NCI-H524 treated with DMSO at 0.1 percent for 48 hours (cell line): ENCODE measurements around the gene MYO3B.
"Not testable (repeated sequence)": the region's sequence is repeated elsewhere in the genome, so short reads cannot be mapped to it uniquely, and the experiment has no call there.

Experiments
- DNase-seq: peaks from one replicate; lab custom pipeline; 2025; lab: John Stamatoyannopoulos, UW

Gene MYO3B

DNA sequence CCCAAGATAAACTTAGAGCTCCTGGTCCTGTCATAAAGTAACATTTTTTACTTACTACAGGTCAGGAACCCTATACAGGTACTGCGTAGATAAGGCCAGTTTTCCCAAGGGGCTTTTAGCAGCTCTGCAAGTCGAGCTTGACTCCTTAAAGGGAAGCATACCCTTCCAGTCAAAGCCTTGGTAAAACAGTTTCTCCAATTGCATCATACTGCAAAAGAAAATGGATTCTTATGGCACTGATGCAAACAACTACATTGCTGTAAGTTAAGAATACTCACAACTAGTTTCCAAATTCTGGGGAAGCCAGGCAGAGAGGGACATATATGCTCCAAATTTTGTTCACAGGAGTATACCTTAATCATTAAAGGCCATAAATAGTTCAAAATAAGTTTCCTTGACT, 31.0 kb downstream of the MYO3B start:
- no peak for DNase-seq

- DNase-seq, result no peak
Measured at GRCh38 chr2:170212625-170213280, 34.8 kb downstream of the MYO3B start.

DNA sequence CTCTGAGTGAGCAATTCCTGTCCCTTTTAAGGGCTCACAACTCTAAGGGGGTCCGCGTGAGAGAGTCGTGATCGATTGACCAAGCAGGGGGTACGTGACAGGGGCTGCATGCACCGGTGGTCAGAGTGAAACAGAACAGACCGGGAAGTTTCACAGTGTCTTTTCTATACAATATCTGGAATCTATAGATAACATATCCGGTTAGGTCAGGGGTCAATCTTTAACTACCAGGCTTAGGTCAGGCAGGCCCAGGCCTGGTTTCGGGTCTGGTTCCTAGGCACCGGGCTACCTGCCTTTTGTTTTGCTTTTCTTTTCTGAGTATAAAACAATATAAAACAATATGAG, 35.3 kb downstream of the MYO3B start:
- DNase-seq, result not testable (repeated sequence)

- DNase-seq, result no peak
Measured at GRCh38 chr2:170213651-170214050, 35.7 kb downstream of the MYO3B start.

- no peak for DNase-seq
Measured at GRCh38 chr2:170214309-170214948, 36.5 kb downstream of the MYO3B start.

DNA sequence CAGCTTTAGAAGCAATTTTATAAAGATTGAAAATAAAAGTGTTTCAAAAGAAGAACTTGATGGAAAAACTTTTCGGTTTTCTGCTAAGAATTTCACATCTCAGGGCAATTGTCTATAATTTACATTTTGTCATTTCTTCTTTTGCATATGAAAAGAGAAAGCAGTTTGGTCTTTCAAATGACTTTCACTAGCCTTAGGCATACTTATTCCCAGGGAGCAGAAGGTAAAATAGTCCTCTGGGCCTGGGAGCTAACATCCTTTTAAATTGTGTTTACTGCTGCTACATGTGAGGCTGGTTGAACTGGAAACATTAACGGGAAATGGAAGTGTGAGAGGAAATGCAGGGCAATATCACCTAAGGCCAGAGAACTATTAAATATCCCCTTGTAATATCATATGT, 37.1 kb downstream of the MYO3B start:
- no peak for DNase-seq

- no peak for DNase-seq
Measured at GRCh38 chr2:170216428-170216827, 38.5 kb downstream of the MYO3B start.

DNA sequence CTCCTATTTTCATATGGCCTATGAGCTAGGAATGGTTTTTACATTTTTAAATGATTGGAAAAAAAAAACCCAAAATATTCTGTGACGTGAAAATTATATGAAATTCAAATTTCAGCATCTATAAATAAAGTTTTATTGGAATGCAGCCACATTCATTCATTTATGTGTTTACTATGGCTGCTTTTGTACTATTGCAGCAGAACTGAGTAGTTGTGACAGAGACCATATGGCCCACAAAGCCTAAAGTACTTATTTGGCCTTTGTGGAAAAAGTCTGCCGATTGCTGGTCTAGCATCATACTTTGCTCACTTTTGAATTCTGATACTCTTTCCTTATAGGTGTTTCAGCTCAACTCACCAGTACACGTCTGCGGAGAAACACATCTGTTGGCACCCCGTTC, 39.0 kb downstream of the MYO3B start:
- no peak for DNase-seq

GRCh38 chr2:170217778-170218251, 39.9 kb downstream of the MYO3B start:
- no peak for DNase-seq

- DNase-seq, result no peak
Measured at GRCh38 chr2:170218456-170218855, 40.5 kb downstream of the MYO3B start.

GRCh38 chr2:170218931-170219330, 41.0 kb downstream of the MYO3B start:
- DNase-seq, result peak; percentile 70

DNA sequence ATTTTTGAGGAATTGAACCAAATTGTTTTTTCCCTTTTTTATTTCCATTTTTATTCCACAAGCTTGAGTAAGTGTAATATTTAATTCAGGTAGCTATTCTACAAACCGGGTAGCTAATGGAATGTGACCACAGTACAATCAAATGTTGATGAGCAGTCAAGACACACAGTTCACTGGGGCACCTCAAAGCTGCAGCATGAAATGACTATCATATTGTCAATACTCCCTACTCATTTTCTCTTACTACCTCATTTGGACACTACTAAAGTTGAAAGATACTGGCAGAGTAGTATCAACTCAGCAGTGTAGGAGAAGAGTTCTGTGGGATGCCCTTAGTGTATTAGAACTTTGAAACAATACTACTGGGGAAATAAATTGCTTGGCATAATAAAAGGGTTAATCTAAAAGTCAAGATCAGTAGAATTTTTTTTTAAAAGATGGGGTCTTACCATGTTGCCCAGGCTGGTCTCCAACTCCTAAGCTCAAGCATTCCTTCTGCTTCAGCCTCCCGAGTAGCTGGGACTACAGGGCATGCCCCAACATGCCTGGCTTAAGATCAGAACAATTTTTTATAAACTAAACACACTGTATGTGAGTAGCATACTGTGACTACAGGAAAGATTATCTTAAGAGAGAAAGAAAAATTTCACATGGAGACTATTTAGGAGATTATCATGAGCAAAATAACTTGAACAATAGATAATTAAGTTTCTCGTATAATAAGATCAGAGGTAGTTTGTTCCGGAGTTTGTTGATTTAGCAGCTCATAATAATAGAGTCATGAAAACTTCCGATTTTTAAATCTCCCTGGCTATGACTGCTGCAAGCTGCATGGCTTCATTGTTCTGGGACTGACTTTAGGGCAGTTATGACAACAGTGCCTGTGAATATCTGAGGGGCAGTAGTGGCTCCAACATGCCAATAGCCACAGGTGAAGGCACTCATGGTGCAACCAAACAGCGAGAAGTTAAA, 43.7 kb downstream of the MYO3B start:
- no peak for DNase-seq

DNA sequence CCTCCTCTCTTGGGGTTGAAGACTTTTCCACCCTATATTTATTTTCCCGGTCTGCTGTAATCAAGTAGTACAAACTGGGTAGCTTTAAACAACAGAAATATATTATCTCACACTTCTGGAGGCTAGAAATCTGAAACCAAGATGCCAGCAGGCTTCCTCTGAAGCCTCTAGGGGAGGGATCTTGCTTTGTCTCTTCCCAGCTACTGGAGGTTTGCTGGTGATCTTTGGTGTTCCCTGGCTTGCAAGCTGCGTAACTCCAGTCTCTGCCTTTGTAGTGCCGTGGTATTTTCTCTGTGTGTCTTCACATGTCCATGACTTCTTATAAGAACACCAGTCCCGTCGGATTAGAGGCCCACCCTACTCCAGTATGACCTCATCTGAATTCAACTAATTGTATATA, 44.4 kb downstream of the MYO3B start:
- no peak for DNase-seq

GRCh38 chr2:170222842-170223241, 44.9 kb downstream of the MYO3B start:
- DNase-seq, result no peak

GRCh38 chr2:170224692-170225294, 46.8 kb downstream of the MYO3B start:
- peak; percentile 81 for DNase-seq

DNA sequence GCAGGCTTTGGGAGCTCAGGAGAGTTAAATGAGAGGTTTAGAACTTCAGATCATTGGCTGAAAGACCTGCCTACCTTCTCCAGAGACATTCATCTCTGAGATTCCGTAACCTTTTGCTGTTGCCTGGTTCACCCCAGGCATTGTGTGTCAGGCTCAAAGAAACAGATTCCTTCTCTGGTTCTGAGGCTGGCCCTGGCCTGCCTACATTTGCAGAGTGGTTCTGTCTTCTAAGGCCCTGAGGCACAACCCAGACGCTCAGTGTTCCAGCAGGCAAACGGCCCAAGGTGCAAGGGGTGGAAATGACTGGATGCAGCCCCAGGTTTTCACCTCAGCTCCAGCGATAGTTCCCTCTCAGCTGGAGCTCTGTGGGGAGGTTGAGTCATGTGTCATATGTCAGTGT, 48.3 kb downstream of the MYO3B start:
- DNase-seq, result no peak

DNA sequence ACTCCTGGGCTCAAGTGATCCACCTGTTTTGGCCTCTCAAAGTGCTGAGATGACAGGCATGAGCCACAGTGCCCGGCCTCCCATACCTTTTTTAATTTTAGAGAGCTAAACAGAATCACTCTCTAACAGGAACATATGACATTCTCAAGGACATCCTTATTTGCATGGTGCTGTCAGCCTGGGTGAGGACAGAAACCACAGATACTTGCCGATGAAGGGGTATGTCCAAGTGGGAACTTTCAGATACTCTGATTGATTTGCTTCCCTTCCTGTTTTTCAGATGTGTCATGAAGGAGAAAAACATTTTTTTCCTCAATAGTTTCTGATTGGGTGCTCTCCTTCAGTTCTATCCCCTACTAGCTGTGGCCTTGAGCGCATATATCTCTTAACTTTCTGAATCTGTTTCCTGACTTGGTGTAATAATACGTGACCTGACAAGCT, 49.6 kb downstream of the MYO3B start:
- no peak for DNase-seq

DNA sequence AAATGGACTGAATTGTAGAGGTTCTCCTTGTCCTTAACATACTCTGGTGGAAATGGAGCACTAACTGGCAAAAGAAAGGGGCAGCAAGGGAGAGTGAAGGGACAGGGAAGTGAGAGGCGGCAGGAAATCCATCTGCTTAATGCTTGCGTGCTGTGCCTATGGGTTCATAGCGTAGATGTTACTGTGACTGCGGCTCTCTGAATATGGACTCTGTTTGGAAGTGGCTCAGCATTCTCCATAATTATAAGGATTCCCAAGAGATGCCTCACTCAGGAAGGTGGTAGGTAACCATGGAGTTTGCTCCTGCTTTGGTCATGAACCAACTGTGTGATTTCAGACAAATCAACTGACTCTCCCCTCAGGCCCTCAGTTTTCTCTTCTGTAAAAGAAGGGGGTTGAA, 50.0 kb downstream of the MYO3B start:
- no peak for DNase-seq

- DNase-seq, result no peak
Measured at GRCh38 chr2:170228429-170228828, 50.5 kb downstream of the MYO3B start.

DNA sequence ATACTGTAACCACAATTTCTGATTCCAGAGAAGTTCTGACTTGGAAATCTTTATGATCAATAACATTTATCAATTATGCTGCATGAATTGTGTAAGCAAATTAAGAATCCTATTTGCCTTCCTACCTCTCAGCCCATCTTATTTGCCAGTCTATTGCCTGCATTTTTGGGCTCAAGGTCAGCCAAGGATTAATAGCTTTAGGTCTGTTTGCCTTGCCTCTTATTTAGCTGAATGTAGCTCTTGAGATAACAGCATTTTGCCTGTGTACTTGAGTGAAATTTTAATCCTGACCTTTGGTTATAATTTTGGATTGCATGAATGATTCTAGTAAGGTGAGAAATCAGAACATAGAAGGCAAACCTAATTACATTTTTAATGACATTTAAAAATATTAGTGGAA, 51.2 kb downstream of the MYO3B start:
- DNase-seq, result no peak

DNA sequence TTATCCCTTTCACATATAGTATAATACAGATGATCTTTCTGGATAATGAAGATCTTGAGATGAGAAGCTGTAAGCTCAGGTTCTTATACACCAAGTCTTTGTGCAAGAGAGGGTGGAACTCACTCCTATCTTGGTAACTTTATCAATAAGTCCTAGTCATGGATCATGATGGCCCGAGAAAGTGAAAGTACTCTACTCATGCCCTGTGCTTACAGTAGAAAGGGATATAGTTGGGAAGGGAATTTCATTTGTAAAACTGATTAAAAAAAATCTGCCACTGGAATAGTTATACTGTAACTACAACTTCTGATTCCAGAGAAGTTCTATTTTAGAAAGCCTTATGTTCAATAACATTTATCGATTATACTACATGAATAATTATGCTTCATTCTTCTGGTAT, 51.8 kb downstream of the MYO3B start:
- no peak for DNase-seq
